HUDEP-2 (cell line): ENCODE measurements around the gene PTGES2.

Experiments used
- DNase-seq, 76 experiments: peaks; one replicate each; lab custom pipeline; 2025; ENCODE audit not compliant: unreplicated experiment in 76 of 76; lab: John Stamatoyannopoulos, UW

The PTGES2 gene

DNA sequence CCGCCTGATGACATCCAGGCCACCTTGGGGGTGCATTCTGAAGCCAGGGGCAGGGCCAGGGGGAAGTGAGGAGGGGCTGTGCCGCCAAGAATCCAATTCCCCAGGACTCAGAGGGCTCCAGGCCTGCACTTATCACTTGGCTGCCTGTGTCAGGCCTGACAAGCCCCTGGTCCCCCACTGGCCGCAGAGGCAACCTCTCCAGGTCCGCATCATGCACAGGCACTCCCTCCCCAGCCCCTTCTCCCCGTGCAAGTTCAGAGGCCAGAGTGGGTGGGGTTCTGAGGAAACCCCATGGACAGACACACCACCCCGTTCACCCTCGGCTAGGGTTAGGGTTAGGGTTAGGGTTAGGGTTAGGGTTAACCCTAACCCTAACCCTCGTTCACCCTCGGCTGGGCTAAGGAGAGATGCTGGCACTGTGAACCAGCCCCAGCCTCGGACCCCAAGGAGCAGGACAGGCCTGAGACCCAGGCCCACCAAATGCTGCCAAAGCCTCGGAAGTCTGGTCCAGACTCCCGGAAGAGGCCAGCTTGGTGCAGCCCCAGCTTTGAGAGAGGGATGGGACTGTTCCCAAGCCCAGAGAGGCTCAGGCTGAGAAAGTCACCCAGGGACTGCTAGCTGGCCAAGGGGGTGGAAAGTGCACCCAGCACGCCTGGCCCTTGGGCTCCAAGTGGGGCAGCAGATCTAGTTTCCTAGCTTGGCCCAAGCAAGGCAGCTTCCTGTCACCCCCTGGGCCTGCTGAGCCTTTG lies 26.6 kb upstream of the PTGES2 start:
- no peak for DNase-seq

DNA sequence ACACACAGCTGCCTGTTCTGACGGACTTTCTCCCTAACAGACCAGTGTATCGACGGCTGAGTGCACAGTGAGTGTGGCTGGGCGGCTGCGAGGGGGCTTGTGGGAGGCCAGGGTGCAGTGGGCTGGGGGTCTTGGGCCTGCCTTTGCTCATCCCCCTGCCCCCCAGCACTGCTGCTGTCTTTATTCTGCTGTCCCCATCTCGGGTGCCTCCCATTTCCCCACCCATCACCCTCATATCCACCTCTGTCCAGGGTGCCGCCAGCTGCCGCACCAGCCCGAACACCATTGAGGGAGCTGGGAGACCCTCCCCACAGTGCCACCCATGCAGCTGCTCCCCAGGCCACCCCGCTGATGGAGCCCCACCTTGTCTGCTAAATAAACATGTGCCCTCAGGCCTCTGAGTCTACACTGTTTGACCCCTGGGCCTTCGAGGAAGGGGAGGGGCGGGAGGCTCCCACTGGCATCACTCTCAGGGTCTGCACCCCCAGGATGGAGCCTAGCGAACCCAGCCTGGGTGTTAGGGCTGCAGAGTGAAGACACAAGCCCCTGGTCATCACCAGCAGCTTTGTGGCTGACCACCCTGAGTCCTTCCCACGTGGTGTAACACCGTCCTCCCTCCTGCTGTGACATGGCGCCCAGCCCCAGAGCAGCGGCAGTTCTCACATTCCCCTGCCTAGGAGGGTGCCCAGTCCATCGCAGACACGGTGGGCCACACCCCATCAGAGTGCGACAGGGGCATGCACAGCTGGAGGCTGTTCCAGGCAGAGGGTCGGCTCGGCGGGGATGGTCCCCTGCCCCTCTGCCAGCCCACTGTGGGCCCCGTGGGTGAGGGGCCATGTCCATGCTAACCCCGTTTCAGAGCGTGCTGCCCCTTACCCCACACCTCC lies 25.8 kb upstream of the PTGES2 start:
- DNase-seq = no peak

DNA sequence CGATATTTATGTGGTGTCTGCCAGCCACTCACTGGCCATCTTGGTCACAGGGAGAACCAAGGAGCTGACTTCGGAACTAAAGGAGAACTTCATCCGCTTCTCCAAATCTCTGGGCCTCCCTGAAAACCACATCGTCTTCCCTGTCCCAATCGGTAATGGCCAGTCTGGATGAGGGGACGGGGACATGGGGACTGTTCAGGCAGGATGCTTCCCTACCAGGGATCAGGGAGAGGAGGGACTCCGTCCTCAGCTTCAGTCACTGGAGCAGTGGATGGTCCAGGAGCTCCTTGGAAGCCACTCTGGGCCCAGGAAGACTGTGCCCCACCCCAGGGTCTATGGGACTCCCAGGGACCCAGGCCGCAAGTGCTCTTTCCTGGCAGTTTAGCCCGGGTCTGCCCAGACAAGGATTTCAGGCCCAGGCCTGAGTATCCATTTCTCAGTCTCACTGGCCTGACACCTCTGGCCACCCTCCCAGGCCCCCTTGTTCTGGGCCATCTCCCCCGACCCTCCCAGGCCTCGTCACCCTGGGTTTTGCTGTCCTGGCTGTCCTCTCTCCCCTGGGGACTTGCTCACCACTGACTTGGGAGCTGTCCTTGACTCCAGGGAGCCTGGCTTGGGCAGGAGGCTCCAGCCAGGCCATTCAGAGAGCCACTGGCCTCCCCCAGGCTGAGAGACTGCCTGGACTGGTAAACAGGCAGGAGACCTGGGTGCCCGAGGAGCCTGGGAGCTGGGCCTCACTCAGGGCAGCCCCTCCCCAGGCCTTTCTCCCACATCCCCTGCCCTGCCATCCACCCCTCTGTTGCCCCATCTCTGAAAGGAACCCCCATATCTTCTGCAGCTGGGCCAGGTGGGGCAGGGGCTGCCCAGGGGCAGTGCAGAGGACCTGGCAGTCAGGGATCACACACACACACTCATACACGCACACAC lies 24.9 kb upstream of the PTGES2 start:
- DNase-seq = no peak

DNA sequence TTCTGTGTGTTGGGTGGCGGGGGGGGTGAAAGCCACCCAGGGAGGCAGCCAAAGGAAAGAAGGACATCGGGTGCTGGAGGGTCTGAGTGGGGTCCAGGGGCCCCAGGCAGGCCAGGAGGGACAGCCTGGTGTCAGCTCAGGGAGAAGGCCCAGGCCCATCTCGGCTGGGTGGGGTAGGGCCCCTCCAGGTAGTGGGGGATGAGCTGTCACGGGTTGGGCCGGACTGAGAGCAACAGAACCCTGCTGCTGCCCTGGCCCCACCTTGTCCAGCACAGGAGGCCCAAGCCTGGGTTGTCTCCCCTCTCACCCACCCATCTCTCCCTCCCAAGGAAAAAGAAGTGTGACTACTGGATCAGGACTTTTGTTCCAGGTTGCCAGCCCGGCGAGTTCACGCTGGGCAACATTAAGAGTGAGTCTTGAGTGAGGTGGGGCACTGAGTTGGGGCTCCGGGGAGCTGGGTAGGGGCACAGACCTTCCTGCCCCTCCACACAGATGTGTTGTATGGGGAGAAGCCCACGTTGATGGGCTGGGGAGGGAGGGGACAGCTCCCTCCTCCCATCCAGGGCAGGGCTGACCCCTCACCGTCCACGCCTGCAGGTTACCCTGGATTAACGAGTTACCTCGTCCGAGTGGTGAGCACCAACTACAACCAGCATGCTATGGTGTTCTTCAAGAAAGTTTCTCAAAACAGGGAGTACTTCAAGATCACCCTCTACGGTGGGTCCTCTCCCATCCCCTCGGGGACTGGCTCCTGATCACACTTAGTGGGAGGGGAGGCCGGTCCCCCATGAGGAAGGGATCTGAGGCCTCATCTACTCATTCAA lies 24.0 kb upstream of the PTGES2 start:
- no peak for DNase-seq

DNA sequence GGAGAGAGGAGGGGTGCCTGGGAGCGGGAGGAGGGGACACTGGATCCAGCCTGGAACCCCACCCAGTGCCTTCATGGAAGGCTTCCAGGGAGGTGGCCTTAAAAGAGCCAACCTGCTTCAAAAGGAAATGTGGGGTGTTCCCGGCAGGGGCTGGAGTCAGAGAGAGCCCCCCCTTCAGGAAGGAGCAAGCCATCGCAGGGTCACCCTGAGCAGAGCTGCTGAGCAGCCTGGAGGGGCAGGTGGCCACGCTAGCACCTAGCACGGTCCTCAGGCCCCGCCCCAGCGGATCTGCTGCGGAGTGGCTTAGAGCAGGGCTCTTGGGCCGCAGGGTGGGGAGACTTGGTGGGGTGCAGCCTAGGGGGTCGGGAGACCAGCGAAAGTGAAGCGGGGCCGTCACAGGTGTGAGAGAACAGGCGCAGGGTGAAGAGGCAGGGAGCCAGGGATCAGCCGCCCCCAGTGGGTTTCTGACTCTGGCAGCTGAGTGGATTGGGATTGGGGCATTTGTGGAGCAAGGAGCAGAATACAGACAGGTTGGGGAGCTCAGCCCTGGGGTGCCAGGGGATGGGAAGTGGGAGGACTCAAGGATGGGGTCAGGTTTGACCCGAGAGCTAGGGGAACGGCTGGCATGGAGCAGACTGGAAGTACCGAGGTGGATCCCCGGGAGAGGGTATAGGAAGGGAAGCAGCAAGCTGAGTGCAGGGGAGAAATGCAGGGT lies 23.2 kb upstream of the PTGES2 start:
- peak in 9 of 76 experiments; percentile 8 to 38 (median 20) for DNase-seq

DNA sequence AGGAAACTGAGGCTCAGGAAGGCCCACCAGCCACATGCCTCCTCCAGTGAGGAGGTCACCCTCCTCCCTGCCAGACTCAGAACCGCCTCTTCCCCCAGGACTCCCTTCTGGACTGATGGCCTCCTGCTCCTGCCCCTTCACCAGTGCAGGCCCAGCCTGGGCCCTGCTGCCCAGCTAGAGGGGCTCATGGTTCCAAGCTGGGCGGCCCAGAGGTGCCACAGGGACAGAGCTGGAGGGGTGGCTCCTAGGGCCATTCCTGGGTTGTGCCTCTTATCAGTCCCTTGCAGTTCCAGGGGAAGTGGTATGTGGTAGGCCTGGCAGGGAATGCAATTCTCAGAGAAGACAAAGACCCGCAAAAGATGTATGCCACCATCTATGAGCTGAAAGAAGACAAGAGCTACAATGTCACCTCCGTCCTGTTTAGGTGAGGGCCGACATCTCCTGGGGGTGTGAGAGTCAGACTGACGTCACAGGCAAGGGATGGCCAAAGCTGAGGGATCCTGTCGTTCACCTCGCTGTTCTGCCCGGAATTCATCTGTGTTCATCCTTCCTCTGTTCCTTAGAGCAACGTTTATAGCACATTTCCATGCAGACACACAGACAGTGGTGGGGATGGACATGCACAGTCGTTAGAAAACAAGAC lies 22.5 kb upstream of the PTGES2 start:
- DNase-seq = peak in 14 of 76 experiments; percentile 4 to 29 (median 20)

DNA sequence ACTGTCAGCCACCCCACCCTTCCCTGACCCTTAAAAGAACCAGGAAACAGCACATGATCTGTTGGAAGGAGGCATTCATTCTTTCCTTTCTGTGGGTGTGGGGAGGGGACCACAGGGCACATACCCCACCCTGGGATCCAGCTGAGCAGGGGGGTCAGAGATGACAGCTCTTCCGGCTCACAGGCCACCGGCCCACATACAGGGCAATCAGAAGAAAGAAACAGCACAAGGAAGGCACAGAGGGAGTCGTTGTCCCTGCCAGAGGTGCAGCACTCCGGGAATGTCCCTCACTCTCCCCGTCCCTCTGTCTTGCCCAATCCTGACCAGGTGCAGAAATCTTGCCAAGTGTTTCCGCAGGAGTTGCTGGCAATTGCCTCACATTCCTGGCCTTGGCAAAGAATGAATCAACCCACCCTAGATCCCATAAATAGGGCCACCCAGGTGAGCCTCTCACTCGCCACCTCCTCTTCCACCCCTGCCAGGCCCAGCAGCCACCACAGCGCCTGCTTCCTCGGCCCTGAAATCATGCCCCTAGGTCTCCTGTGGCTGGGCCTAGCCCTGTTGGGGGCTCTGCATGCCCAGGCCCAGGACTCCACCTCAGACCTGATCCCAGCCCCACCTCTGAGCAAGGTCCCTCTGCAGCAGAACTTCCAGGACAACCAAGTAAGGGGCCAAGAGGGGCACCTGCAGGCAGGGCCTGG lies 21.6 kb upstream of the PTGES2 start, which contains the start of gene LCN2:
LCN2 (plus strand) TSS at position 453 of the 701 bp plus-strand sequence; CDS start at position 526, 73 bp downstream.
- DNase-seq = no peak

DNA sequence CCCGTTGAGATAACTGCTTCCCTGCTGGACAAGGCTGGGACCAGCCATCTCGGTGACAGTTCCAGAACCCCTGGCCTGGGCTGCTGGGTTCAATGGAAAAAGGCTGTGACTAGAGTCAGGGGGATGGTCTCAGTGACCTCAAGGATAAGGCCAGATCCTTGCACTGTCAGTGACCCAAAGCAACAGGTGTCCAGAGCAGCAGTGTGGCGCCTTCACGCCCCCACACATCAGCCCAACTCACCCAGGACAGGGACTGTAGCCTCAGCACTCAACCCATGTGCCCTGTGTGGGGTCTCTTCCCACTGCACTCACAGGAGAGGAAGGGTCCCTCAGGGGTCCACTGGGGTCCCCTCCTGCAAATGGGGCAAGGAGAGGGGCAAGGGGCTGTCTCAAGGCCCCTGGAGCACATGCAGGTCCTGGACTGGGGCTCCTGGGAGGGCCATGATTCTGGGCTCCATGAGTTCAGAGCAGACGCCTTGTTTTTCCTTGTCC lies 21.0 kb upstream of the PTGES2 start:
- no peak for DNase-seq

DNA sequence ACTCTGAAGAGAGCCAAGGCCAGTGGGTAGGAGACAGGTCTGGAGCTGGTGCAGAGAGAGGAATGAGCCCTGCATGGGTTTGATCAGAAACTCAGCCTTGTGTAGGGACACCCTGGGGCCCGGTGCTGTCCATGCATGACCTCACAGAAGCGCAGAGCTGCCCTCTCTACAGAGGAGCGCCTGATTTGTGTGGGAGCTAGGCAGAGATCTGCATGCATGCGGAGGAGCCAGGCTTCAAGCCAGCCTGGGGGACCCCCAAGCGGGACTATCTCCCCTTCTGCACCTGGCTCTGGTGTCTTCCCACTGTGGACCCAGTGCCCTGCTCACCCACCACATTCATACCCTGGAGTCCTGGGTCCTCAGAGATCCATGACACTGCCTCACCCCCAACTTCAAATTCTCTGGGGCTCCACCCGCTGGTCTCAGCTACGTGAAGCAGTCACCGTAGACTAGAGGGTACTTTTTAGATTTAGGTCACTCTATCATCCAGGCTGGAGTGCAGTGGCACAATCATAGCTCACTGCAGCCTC lies 19.1 kb upstream of the PTGES2 start:
- no peak for DNase-seq

DNA sequence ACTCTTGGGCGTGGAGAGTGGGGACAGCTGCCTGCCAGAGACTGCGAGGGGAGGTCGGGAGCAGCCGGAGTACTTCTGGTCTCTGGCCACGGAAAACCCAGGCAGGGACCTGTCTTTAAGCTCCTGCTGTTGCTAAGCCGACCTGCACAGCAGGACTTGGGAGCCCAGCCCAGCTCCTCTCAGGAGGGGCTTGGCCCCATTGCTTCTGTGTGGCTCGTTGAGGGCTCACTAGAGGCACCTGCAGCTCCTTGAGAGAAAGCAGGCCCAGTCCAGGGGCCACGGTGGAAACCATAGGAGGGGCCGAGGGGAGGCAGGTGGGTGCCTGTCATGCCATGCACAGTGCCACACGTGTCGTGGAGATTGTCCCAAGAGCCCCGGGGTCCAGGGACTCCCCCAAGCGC lies 18.4 kb upstream of the PTGES2 start:
- DNase-seq = no peak

DNA sequence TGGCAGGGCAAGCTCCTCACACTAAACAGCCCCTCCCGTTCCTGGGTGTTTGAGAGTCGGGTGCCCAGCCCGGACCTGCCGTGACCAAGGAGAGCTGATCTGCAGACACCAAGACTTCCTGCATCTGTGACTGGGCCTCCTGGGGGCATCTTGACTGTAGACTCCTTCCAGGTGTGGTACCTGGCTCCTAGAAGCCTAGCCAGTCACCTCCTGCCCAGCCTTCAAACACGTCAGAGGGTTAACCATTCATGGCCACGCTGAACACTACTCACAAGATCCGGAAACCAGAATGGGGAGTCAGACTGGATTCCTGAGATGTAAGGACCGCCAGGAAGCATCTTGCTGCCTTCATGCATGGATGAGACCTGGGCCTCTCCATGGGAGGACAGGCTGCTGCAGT lies 18.0 kb upstream of the PTGES2 start:
- DNase-seq = no peak

DNA sequence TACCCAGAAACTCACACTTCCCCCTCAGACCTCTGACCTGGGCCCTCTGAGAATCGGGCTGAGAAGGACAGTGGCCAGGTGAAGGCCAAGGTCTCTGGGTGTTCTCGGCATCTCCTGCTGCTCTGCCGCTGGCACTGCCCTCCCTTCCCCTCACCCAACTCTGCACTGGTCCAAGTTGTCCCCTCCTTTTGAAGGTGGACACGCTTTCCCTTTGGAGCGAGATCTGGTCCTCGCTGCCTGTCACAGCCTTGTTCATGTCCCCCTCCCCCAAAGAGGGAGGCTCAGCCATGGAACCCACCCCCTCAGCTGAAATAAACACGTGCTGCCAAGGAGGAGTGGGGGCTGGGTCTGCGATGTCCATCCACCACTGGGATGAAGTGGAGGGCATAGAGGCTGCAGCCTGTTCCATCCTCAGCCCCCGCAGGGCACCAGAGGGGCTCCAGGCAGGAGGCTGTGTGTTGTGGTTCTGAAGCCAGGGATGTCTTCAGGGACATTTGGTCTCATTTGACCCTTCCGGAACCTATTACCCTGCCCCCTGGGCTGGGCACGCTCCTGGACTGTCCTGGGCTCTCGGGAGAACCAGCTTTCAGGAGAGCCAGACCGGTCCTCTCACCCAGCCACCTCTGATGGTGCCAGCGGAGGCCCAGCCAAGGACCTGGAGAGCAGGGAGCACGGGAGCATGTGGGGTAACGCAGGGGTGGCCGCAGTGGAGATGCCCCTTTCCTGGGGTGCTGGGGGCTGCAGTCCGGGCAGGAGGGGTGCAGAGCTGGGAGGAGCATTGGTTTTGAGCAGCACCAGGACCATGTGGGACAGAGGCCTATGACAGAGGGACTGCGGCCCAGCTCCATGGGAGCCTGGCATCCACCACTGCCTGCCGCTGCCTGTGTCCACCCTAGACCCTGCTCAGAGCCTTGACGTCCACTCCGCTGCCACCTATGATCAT lies 17.0 kb upstream of the PTGES2 start:
- DNase-seq = no peak

DNA sequence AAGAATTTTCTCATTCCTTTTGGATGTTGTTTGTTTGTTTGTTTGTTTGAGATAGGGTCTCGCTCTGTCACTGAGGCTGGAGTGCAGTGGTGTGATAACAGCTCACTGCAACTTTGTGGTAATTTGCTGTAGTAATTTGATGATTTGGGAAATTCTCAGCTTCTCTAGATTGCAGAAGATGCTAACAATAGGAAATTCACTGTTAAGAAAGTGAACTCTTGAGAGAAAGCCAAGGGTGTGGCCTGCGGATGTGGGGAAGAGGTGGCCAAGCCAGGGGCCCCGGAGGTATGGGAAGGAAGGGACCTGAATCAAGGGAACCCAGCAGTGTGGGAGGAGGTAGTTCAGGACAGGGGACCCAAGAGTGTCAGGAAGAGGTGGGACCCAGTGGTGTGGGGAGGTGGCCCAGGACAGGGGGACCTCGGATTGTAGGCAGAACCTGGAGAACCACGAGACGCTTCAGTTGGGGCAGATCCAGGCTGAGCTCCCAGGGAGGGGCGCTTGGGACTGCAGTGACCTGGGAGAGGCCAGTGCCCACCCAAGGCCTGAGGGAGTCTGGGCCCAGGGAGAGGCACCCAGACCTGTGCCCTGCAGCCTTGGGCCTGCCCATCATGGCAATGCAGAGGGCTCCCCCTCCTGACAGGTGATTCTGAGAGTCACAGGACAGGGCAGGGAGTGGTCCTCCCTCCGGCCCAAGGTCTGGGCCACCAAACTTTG lies 16.2 kb upstream of the PTGES2 start:
- DNase-seq = no peak

DNA sequence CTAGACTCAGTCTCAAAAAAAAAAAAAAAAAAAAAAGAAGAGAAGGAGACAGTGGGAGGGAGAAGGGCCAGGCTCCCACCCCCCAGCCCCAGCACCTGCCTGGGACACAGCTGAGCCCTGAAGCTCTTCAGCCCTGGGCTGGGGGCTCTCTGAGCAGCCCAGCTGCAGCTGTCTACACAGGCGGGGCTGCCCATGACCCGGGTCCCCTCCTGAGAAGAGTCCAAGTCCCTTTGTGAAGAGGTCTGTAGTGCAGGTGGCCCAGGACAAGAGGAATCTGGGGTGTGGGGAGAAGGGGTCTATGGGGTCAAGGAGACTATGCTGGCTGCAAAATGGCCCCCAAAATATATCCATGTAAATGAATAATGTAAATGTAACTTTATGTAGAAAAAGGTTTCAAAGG lies 15.1 kb upstream of the PTGES2 start:
- DNase-seq = no peak

DNA sequence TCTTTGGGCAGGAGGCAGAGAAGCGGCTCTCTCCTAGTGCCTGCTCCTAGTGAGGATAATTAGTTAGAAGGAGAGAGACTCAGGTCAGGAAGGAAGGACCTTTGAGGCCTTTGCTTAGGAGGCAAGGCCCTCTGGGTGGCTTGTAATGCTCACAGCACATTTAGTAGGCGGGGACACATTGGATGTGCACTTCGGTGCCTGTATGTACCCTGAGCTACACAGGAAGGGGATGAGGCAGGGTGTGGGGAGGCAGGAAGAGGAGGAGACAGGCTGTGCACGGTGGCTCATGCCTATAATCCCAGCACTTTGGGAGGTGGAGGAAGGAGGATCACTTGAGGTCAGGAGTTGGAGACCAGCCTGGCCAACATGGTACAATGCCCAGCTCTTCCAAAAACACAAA lies 14.5 kb upstream of the PTGES2 start:
- no peak for DNase-seq

DNA sequence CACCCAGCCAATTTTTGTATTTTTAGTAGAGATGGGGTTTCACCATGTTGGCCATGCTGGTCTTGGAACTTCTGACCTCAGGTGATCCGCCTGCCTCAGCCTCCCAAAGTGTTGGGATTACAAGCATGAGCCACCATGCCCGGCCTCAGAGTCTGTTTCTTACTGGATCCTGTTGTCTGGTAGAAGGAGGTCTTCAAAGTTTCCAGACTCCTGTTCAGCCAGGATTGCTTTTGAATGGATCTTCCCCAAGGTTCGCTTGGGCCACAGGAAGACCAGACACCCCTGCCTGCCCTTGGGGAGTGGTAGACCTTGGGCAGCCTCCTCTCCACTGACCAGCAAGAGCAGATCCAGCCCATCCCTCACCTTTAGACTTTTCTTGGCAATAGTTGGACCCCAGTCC lies 14.1 kb upstream of the PTGES2 start:
- DNase-seq = no peak
